SK-N-SH treated with all-trans-retinoic acid at 6 μM for 48 hours (cell line): ENCODE data around the gene MOCS1.

Experiments used
- ATAC-seq: fragments of 200-7000 bp; cut with Tn5 transposase; 3 replicates; pipeline ENCODE4 v1.9.1; 2020; ENCODE audit warnings: mild to moderate bottlenecking, moderate library complexity
- ARNTL ChIP-seq: fragments of 450-650 bp; formaldehyde crosslinking; IDR thresholded peaks from 2 replicates; pipeline ENCODE4 v1.5.0; 2020; ENCODE audit warnings: low read depth, mild to moderate bottlenecking, moderate library complexity, borderline replicate concordance
- BACH2 ChIP-seq: fragments of 250-450 bp; sonication (Bioruptor Pico); IDR thresholded peaks from 2 replicates; pipeline ENCODE4 v1.9.0; 2021; ENCODE audit warnings: mild to moderate bottlenecking, borderline replicate concordance
- CSDC2 ChIP-seq: fragments of 250-450 bp; sonication (Bioruptor Pico); IDR thresholded peaks from 2 replicates; pipeline ENCODE4 v1.5.0; 2020; ENCODE audit warnings: mild to moderate bottlenecking, moderate library complexity
- ESRRG ChIP-seq: fragments of 250-450 bp; sonication (Bioruptor Pico); IDR thresholded peaks from 2 replicates; pipeline ENCODE4 v1.6.1; 2021; ENCODE audit warnings: mild to moderate bottlenecking
- GLIS3 ChIP-seq: fragments of 250-450 bp; sonication (Bioruptor Pico); IDR thresholded peaks from 2 replicates; pipeline ENCODE4 v1.5.0; 2020; ENCODE audit warnings: mild to moderate bottlenecking, moderate library complexity
- ISL1 ChIP-seq: fragments of 250-450 bp; sonication (Bioruptor Pico); IDR thresholded peaks from 2 replicates; pipeline ENCODE4 v2.1.2; 2022; ENCODE audit warnings: mild to moderate bottlenecking, moderate library complexity
- OSR1 ChIP-seq: fragments of 250-450 bp; sonication (Bioruptor Pico); IDR thresholded peaks from 2 replicates; pipeline ENCODE4 v1.8.0; 2022; ENCODE audit warnings: moderate library complexity, mild to moderate bottlenecking, inconsistent platforms
- PPARA ChIP-seq: fragments of 250-450 bp; sonication (Bioruptor Pico); IDR thresholded peaks from 2 replicates; pipeline ENCODE4 v1.5.0; 2020; ENCODE audit warnings: mild to moderate bottlenecking, borderline replicate concordance
- RARB ChIP-seq: fragments of 250-450 bp; sonication (Bioruptor Pico); IDR thresholded peaks from 2 replicates; pipeline ENCODE4 v1.8.0; 2021; ENCODE audit warnings: mild to moderate bottlenecking, moderate library complexity
- TCF4 ChIP-seq: fragments of 250-450 bp; sonication (Bioruptor Pico); IDR thresholded peaks from 2 replicates; pipeline ENCODE4 v1.8.0; 2021; ENCODE audit warnings: mild to moderate bottlenecking, moderate library complexity, borderline replicate concordance
- TOX ChIP-seq: fragments of 250-450 bp; sonication (Bioruptor Pico); IDR thresholded peaks from 2 replicates; pipeline ENCODE4 v1.8.0; 2021; ENCODE audit warnings: mild to moderate bottlenecking, moderate library complexity, borderline replicate concordance
- ZFP3 ChIP-seq: fragments of 250-450 bp; sonication (Bioruptor Pico); IDR thresholded peaks from 2 replicates; pipeline ENCODE4 v1.5.0; 2020; ENCODE audit warnings: mild to moderate bottlenecking, moderate library complexity
- ZFP30 ChIP-seq: fragments of 450-650 bp; formaldehyde crosslinking; IDR thresholded peaks from 2 replicates; pipeline ENCODE4 v1.5.0; 2022; ENCODE audit warnings: mild to moderate bottlenecking, moderate library complexity
- ZNF565 ChIP-seq: fragments of 450-650 bp; formaldehyde crosslinking; conservative IDR thresholded peaks from 2 replicates; pipeline ENCODE4 v1.5.0; 2020; ENCODE audit warnings: low read depth, mild to moderate bottlenecking, moderate library complexity
- ZNF70 ChIP-seq: fragments of 450-650 bp; formaldehyde crosslinking; IDR thresholded peaks from 2 replicates; pipeline ENCODE4 v1.5.0; 2020; ENCODE audit warnings: mild to moderate bottlenecking, moderate library complexity
- ZNF8 ChIP-seq: fragments of 450-650 bp; formaldehyde crosslinking; IDR thresholded peaks from 2 replicates; pipeline ENCODE4 v1.5.0; 2020; ENCODE audit warnings: mild to moderate bottlenecking, moderate library complexity
- TF ChIP-seq, protein P1 (sequence below): fragments of 250-450 bp; sonication (Bioruptor Pico); IDR thresholded peaks from 2 replicates; pipeline ENCODE4 v1.5.1; 2021; ENCODE audit warnings: mild to moderate bottlenecking, moderate library complexity
- TF ChIP-seq, protein P2 (sequence below): fragments of 250-450 bp; sonication (Bioruptor Pico); IDR thresholded peaks from 2 replicates; pipeline ENCODE4 v1.5.0; 2020; ENCODE audit warnings: mild to moderate bottlenecking, moderate library complexity
- TF ChIP-seq, protein P3 (sequence below): fragments of 250-450 bp; sonication (Bioruptor Pico); IDR thresholded peaks from 2 replicates; pipeline ENCODE4 v1.8.0; 2021; ENCODE audit warnings: low read depth, mild to moderate bottlenecking, moderate library complexity, borderline replicate concordance
- TF ChIP-seq, protein P4 (sequence below): fragments of 250-450 bp; sonication (Bioruptor Pico); IDR thresholded peaks from 2 replicates; pipeline ENCODE4 v1.8.0; 2020; ENCODE audit warnings: mild to moderate bottlenecking, moderate library complexity, borderline replicate concordance
- TF ChIP-seq, protein P5 (sequence below): fragments of 250-450 bp; sonication (Bioruptor Pico); IDR thresholded peaks from 2 replicates; pipeline ENCODE4 v1.5.1; 2020; ENCODE audit warnings: low read depth, mild to moderate bottlenecking, moderate library complexity

MOCS1 gene

DNA sequence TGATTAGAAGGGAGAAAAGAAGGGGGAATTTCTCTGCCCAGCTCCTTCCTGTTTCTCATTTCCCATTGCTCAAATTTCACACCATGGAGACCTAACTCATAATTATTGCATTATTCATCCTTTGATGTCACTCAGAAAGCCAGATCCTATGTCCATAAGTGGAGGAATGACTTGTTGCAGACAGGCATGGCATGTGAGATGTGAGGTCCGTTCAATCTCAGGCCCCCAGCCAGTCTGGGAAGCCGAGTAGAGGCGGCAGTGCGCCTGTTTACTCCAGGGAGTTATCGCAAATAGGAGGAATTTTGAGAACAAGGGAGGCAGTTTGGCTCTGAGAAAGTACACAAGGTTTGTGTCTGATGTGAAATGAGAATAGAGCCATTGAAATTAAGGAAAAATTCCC is 26.9 kb upstream of the MOCS1 start:
- TF ChIP-seq, protein P1, sequence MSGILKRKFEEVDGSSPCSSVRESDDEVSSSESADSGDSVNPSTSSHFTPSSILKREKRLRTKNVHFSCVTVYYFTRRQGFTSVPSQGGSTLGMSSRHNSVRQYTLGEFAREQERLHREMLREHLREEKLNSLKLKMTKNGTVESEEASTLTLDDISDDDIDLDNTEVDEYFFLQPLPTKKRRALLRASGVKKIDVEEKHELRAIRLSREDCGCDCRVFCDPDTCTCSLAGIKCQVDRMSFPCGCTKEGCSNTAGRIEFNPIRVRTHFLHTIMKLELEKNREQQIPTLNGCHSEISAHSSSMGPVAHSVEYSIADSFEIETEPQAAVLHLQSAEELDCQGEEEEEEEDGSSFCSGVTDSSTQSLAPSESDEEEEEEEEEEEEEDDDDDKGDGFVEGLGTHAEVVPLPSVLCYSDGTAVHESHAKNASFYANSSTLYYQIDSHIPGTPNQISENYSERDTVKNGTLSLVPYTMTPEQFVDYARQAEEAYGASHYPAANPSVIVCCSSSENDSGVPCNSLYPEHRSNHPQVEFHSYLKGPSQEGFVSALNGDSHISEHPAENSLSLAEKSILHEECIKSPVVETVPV (CRISPR knock-in tag) = no peak
- TF ChIP-seq PPARA (CRISPR knock-in tag) = no peak

DNA sequence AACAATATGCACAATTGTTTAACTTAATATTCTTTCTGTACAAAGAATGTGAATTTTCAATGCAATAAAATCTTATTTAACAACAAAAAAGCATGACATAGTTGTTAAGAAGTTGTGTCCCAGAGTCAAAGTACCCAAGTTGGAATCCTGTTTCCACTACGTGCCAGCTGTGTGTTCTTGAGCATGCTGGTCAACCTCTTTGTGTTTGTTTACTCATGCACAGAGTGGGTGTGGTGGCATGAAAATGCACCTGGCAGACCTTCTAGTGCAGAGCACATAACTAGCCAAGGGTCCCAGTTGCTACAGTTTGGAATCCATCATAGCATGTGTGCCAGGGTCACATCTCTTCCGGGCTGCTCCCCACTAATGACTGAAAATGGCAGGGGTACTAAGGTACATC is 24.7 kb upstream of the MOCS1 start:
- TF ChIP-seq BACH2 (CRISPR knock-in tag) = no peak
- no peak for TF ChIP-seq TOX
- no peak for TF ChIP-seq ESRRG (CRISPR knock-in tag)
- TF ChIP-seq, protein P1 (CRISPR knock-in tag) = no peak
- TF ChIP-seq ZFP30 = no peak
- TF ChIP-seq, protein P2, sequence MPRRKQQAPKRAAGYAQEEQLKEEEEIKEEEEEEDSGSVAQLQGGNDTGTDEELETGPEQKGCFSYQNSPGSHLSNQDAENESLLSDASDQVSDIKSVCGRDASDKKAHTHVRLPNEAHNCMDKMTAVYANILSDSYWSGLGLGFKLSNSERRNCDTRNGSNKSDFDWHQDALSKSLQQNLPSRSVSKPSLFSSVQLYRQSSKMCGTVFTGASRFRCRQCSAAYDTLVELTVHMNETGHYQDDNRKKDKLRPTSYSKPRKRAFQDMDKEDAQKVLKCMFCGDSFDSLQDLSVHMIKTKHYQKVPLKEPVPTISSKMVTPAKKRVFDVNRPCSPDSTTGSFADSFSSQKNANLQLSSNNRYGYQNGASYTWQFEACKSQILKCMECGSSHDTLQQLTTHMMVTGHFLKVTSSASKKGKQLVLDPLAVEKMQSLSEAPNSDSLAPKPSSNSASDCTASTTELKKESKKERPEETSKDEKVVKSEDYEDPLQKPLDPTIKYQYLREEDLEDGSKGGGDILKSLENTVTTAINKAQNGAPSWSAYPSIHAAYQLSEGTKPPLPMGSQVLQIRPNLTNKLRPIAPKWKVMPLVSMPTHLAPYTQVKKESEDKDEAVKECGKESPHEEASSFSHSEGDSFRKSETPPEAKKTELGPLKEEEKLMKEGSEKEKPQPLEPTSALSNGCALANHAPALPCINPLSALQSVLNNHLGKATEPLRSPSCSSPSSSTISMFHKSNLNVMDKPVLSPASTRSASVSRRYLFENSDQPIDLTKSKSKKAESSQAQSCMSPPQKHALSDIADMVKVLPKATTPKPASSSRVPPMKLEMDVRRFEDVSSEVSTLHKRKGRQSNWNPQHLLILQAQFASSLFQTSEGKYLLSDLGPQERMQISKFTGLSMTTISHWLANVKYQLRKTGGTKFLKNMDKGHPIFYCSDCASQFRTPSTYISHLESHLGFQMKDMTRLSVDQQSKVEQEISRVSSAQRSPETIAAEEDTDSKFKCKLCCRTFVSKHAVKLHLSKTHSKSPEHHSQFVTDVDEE (CRISPR knock-in tag) = no peak
- TF ChIP-seq, protein P3, sequence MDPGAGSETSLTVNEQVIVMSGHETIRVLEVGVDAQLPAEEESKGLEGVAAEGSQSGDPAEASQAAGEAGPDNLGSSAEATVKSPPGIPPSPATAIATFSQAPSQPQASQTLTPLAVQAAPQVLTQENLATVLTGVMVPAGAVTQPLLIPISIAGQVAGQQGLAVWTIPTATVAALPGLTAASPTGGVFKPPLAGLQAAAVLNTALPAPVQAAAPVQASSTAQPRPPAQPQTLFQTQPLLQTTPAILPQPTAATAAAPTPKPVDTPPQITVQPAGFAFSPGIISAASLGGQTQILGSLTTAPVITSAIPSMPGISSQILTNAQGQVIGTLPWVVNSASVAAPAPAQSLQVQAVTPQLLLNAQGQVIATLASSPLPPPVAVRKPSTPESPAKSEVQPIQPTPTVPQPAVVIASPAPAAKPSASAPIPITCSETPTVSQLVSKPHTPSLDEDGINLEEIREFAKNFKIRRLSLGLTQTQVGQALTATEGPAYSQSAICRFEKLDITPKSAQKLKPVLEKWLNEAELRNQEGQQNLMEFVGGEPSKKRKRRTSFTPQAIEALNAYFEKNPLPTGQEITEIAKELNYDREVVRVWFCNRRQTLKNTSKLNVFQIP (CRISPR knock-in tag) = no peak
- no peak for TF ChIP-seq ARNTL (CRISPR knock-in tag)
- TF ChIP-seq OSR1 (CRISPR knock-in tag) = no peak
- TF ChIP-seq TCF4 = no peak
- no peak for TF ChIP-seq ZNF70 (CRISPR knock-in tag)
- TF ChIP-seq ISL1 (CRISPR knock-in tag) = no peak
- no peak for TF ChIP-seq RARB (CRISPR knock-in tag)
- TF ChIP-seq ZFP3 (CRISPR knock-in tag) = no peak
- no peak for TF ChIP-seq GLIS3 (CRISPR knock-in tag)
- no peak for TF ChIP-seq ZNF8 (CRISPR knock-in tag)
- TF ChIP-seq, protein P4, sequence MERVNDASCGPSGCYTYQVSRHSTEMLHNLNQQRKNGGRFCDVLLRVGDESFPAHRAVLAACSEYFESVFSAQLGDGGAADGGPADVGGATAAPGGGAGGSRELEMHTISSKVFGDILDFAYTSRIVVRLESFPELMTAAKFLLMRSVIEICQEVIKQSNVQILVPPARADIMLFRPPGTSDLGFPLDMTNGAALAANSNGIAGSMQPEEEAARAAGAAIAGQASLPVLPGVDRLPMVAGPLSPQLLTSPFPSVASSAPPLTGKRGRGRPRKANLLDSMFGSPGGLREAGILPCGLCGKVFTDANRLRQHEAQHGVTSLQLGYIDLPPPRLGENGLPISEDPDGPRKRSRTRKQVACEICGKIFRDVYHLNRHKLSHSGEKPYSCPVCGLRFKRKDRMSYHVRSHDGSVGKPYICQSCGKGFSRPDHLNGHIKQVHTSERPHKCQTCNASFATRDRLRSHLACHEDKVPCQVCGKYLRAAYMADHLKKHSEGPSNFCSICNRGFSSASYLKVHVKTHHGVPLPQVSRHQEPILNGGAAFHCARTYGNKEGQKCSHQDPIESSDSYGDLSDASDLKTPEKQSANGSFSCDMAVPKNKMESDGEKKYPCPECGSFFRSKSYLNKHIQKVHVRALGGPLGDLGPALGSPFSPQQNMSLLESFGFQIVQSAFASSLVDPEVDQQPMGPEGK (CRISPR knock-in tag) = no peak
- no peak for TF ChIP-seq ZNF565 (CRISPR knock-in tag)
- TF ChIP-seq, protein P5, sequence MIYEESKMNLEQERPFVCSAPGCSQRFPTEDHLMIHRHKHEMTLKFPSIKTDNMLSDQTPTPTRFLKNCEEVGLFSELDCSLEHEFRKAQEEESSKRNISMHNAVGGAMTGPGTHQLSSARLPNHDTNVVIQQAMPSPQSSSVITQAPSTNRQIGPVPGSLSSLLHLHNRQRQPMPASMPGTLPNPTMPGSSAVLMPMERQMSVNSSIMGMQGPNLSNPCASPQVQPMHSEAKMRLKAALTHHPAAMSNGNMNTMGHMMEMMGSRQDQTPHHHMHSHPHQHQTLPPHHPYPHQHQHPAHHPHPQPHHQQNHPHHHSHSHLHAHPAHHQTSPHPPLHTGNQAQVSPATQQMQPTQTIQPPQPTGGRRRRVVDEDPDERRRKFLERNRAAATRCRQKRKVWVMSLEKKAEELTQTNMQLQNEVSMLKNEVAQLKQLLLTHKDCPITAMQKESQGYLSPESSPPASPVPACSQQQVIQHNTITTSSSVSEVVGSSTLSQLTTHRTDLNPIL (CRISPR knock-in tag) = no peak
- ATAC-seq = no peak

More for the DNA sequence above, 26.9 kb upstream of the MOCS1 start:
- no peak for ATAC-seq

DNA sequence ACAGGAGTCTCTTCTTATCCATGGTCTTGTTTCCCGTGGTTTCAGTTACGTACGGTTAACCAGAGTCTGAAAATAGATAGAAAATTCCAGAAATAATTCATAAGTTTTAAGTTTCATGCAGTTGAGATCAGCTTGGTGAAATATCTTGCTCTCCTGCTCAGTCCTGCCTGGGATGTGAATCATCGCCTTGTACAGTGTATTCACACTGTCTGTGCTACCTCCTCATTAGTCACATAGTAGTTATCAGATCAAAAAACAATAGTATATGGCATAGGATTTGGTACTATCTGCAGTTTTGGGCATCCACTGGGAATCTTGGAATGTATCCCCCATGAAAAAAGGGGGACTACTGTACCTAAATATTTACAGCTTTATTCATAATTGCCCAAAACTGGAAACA is 22.7 kb upstream of the MOCS1 start:
- ATAC-seq = no peak
- no peak for TF ChIP-seq GLIS3 (CRISPR knock-in tag)
- no peak for TF ChIP-seq TOX
- TF ChIP-seq, protein P5 (CRISPR knock-in tag) = no peak
- no peak for TF ChIP-seq ISL1 (CRISPR knock-in tag)
- TF ChIP-seq ZNF70 (CRISPR knock-in tag) = no peak
- TF ChIP-seq TCF4 = no peak
- TF ChIP-seq, protein P3 (CRISPR knock-in tag) = no peak
- TF ChIP-seq RARB (CRISPR knock-in tag) = no peak
- TF ChIP-seq CSDC2 (CRISPR knock-in tag) = no peak
- TF ChIP-seq, protein P1 (CRISPR knock-in tag) = no peak
